ENCODE measurements around the gene LCA5L.
"Not testable (repeated sequence)": the region's sequence is repeated elsewhere in the genome, so short reads cannot be mapped to it uniquely, and the experiment has no call there.

LCA5L gene

GRCh38 chr21:39386899-39387298 lies 58.7 kb downstream of the LCA5L start:
- DNase-seq: no peak

DNA sequence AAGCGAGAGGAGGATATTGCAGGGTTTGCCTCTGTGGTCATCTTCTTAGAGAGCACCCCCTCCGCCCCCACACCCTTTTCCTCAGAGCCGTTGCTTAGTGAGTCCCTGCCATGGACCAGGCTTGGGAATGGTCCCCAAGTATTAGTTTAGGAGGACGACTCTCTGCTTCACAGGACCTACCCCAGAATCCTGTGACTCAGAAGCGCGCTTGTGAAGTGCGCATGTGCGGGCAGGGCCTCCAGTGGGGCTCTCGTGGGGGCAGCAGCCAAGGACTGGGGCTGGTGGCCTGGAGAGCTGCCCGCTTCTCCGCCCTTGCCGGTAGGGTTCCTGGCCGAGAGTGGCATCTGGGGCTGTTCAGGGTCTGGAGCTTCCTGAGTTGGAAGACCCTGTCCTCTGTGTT lies 59.4 kb downstream of the LCA5L start:
- no peak for DNase-seq

DNA sequence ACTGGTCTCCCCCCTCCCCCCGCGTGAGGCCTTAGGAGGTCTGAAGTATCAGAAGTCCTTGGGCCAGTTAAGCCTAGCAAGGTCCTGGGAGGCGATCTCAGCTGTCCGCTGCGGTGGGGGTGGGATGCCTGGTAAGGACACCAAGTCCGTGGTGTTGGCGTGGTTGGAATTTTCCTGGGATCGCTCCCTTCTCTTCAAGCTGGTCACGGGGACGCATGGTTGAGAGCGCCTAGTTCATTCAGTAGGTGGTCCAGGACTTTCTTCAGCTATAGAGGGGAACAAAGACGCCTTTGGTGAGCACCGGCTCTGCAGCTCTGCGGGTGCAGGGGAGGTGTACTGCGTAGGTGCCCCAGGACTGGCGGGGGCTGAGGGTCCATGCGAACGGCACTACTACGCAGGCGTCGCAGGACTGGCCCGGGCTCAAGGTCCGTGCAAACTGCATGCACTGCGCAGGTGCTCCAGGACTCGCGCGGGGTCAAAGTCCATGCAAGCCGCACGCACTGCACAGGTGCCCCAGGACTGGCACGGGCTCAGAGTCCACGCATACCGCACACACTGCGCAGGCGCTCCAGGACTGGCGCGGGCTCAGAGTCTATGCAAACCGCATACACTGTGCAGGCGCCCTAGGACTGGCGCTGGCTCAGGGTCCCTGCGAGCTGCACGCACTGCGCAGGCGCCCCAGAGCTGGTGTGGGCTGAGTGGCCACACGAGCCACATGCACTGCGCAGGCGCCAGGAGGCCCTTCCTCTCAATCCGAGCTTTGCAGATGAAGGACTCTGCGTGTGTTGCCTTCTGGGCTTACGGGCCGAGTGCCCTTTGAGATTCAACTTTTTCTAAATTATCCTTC lies 60.1 kb downstream of the LCA5L start:
- DNase-seq: peak; percentile 35

- no peak for DNase-seq
Measured at GRCh38 chr21:39384674-39385298, 60.8 kb downstream of the LCA5L start.

GRCh38 chr21:39382096-39382495 lies 63.5 kb downstream of the LCA5L start:
- not testable (repeated sequence) for DNase-seq

DNA sequence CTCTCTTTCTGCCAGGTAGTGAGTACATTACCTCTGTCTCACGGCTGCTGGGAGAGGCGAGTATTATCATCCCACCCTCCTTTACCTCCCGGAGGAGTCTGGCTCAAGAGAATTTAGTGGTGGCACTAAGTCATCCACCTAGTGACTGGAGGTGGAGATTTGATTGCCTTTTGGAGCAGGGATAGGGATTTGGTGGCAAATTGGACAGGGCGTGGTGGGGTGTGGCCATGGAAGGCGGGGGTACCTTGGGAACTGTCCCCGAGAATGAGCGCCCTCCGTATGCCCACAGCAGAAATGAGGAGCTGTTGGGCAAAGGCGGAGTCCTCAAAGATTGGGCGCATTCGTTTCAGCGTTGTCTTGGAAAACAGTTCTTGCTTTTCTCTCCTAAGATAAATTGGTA lies 64.6 kb downstream of the LCA5L start:
- no peak for DNase-seq

DNA sequence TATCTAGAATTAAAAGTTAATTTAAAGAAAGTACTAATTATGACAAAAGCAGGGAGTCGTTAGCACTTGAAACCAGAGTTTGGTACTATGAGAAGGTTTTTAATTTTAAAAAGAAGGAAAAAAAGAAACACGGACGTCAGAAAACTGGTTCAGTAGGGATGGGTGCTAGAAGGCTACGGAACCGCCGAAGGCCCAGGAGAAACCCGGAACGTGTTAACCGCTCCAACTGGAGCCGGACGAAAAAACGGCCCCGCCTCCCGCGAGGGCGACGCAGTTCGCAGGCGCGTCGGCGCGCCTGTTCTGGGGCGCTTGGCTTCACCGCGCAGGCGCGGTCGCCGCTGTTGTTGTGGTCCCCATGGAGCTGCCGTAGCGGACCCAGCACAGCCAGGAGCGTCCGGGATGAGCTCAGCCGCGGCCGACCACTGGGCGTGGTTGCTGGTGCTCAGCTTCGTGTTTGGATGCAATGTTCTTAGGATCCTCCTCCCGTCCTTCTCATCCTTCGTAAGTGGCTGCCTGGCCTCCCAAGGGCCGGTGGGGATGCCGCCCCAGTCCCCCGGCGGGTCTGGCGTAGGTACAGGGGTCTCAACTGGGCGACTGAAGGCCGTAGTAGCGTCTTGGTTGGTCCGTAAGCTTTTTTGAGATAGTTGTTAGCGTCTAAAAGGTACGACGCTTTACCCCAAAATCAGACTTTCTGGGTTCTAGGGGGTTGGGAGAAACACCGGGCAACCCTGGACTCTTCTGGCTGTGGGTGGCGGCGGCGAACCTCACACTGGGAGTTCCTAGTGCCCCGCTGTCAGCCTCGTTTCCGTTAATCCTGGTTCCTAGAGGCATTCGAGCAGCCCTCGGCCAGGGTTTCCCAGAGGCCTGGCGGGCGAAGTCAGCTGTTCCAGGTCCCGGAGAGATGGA lies 65.3 kb downstream of the LCA5L start:
- DNase-seq: peak; percentile 93

DNA sequence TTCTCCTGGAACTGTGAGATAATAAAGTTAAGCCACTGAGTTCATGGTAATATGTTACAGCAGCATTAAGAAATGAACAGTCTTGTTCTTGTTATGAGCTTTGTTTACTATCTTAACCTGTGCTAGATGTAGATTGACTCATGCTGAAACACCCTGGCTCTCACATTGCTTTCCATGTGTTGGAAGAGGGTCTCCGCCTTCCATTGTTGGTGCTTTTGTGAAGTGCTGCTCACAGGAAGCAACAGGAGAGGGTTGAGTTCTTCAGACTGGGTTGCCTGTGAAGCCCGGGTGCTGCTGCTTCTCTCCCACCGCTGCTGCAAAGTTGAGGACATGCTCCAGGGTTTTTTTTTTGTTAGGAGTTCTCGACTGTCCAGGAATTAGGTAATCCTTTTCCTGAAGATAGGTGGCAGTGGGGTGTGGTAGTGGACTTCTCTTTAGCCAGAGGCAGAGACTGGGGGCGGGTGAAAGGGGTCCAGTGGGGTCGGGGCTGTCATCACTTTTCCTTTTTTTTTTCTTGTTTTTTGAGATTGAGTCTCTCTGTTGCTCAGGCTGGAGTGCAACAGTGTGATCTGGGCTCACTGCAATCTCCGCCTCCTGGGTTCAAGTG lies 68.0 kb downstream of the LCA5L start:
- no peak for DNase-seq

DNA sequence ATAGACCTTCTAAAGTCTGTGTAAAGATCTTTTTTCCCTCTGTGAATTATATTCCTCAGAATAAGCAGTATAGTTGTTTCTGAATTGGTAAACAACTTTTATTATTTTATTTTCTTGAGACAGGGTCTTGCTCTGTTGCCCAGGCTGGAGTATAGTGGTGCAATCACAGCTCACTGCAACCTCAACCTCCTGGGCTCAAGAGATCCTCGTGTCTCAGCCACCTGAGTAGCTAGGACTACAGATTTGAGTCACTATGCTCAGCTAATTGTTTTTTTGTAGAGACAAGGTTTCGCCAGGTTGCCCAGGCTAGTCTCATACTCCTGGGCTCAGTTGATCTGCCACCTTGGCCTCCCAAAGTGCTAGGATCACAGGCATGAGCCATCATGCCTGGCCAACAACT lies 70.1 kb downstream of the LCA5L start:
- no peak for DNase-seq

- DNase-seq: no peak
Measured at GRCh38 chr21:39374046-39374445, 71.5 kb downstream of the LCA5L start.

GRCh38 chr21:39373634-39374033 lies 71.9 kb downstream of the LCA5L start:
- peak; percentile 6 for DNase-seq

DNA sequence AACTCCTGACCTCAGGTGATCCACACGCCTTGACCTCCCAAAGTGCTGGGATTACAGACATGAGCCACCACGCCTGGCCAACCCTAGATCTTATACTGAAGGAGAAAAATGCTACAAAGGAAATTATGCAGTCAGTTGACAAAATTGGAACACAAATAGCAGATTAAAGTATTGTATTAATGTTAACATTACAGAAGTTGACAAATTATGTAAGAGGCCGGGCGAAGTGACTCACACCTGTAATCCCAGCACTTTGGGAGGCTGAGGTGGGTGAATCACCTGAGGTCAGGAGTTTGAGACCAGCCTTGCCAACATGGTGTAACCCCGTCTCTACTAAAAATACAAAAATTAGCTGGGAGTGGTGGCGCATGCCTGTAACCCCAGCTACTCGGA lies 75.7 kb downstream of the LCA5L start:
- not testable (repeated sequence) for DNase-seq

- DNase-seq: no peak
Measured at GRCh38 chr21:39367783-39368182, 77.8 kb downstream of the LCA5L start.

GRCh38 chr21:39366563-39366962 lies 79.0 kb downstream of the LCA5L start:
- DNase-seq: no peak

GRCh38 chr21:39364949-39365348 lies 80.6 kb downstream of the LCA5L start:
- DNase-seq: no peak

GRCh38 chr21:39363607-39364555 lies 81.7 kb downstream of the LCA5L start:
- DNase-seq: no peak

- DNase-seq: no peak
Measured at GRCh38 chr21:39362733-39363132, 82.8 kb downstream of the LCA5L start.

DNA sequence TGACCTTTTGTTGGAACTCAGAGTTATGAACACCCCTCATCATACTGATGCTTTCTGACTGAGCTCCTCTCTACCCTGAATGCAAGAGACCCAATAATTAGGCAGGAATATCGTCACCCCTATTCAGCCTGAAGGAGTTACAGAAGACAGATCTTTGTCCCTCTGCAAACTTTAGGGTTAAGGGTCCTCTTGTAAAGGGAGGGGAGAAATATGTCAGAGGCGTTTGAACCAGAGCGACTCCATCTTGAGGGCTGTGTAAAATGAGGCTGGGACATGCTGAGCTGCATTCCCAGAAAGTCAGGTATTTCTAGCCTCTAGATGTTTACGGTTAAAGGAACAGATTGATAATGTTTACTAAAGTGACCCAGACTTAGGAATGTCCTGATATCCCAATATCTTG lies 86.2 kb downstream of the LCA5L start:
- DNase-seq: no peak

All from CD4-positive, alpha-beta T cell treated with Interleukin-4 for 4 hours (primary cell).